T-helper 1 cell treated with Interleukin-12 subunit alpha and Interleukin-12 subunit beta and Interleukin-4 antibody, amounts not matched to agents 30 μg/mL and 1 μg/mL, for 36 hours (primary cell): ENCODE data around the gene TBC1D22B.

Experiments
- H3K27ac Mint-ChIP-seq: one replicate; pipeline ENCODE4 v1.8.0; 2021; ENCODE audit warnings: mild to moderate bottlenecking, mixed read lengths
- H3K27me3 Mint-ChIP-seq: one replicate; pipeline ENCODE4 v1.8.0; 2021; ENCODE audit warnings: low read depth, mixed read lengths
- H3K36me3 Mint-ChIP-seq: one replicate; pipeline ENCODE4 v1.8.0; 2021; ENCODE audit warnings: low read depth, mixed read lengths
- H3K4me1 Mint-ChIP-seq: one replicate; pipeline ENCODE4 v1.8.0; 2021; ENCODE audit warnings: low read depth, mixed read lengths
- H3K4me3 Mint-ChIP-seq: one replicate; pipeline ENCODE4 v1.8.0; 2021; ENCODE audit warnings: mild to moderate bottlenecking, moderate library complexity, mixed read lengths
- H3K9me3 Mint-ChIP-seq: one replicate; pipeline ENCODE4 v1.8.0; 2021; ENCODE audit warnings: mixed read lengths

Gene TBC1D22B

GRCh38 chr6:37352384-37352783, 94.8 kb downstream of the TBC1D22B start:
- H3K27ac Mint-ChIP-seq: no peak overlapping the region
- H3K36me3 Mint-ChIP-seq: peaks cover 2% of the 10 kb centered on the region
- no peak overlapping the region for H3K4me3 Mint-ChIP-seq
- H3K9me3 Mint-ChIP-seq: no peaks in the 10 kb centered on the region
- peaks cover 18% of the 10 kb centered on the region for H3K4me1 Mint-ChIP-seq
- H3K27me3 Mint-ChIP-seq: no peaks in the 10 kb centered on the region

- Mint-ChIP-seq H3K4me3 (peak within 1 kb of the TSS; percentile 95), H3K36me3 (peaks cover 2% of the 10 kb centered on the region), H3K27me3 (no peaks in the 10 kb centered on the region), H3K27ac (peak within 1 kb of the TSS; percentile 90), H3K9me3 (no peaks in the 10 kb centered on the region), H3K4me1 (peaks cover 21% of the 10 kb centered on the region)
Observed at GRCh38 chr6:37353761-37354525, 96.4 kb downstream of the TBC1D22B start, which contains the start of gene RNF8. TSS of gene RNF8 (plus strand) at chr6:37353983. CDS start at chr6:37354165, 182 bp downstream.

- Mint-ChIP-seq H3K9me3 (no peaks in the 10 kb centered on the region), H3K36me3 (peaks cover 2% of the 10 kb centered on the region), H3K27me3 (no peaks in the 10 kb centered on the region), H3K4me1 (peaks cover 26% of the 10 kb centered on the region), H3K27ac (peak overlapping the region; percentile 90), H3K4me3 (peak overlapping the region; percentile 95)
Observed at GRCh38 chr6:37354526-37355384, 97.2 kb downstream of the TBC1D22B start.

- no peaks in the 10 kb centered on the region for H3K9me3 Mint-ChIP-seq
- no peak overlapping the region for H3K4me3 Mint-ChIP-seq
- peaks cover 9% of the 10 kb centered on the region for H3K36me3 Mint-ChIP-seq
- H3K4me1 Mint-ChIP-seq: peaks cover 26% of the 10 kb centered on the region
- no peaks in the 10 kb centered on the region for H3K27me3 Mint-ChIP-seq
- no peak overlapping the region for H3K27ac Mint-ChIP-seq
Observed at GRCh38 chr6:37357288-37357687, 99.7 kb downstream of the TBC1D22B start.

GRCh38 chr6:37357860-37358259, 100.3 kb downstream of the TBC1D22B start:
- H3K36me3 Mint-ChIP-seq: peaks cover 9% of the 10 kb centered on the region
- H3K4me1 Mint-ChIP-seq: peaks cover 26% of the 10 kb centered on the region
- H3K9me3 Mint-ChIP-seq: no peaks in the 10 kb centered on the region
- no peak overlapping the region for H3K4me3 Mint-ChIP-seq
- no peak overlapping the region for H3K27ac Mint-ChIP-seq
- H3K27me3 Mint-ChIP-seq: no peaks in the 10 kb centered on the region

GRCh38 chr6:37359039-37359438, 101.5 kb downstream of the TBC1D22B start:
- H3K4me1 Mint-ChIP-seq: peaks cover 20% of the 10 kb centered on the region
- no peak overlapping the region for H3K27ac Mint-ChIP-seq
- H3K36me3 Mint-ChIP-seq: peaks cover 13% of the 10 kb centered on the region

GRCh38 chr6:37362101-37362828, 104.7 kb downstream of the TBC1D22B start:
- Mint-ChIP-seq H3K9me3 (no peaks in the 10 kb centered on the region), H3K36me3 (peaks cover 11% of the 10 kb centered on the region), H3K4me3 (no peak overlapping the region), H3K27me3 (no peaks in the 10 kb centered on the region), H3K27ac (no peak overlapping the region), H3K4me1 (peaks cover 7% of the 10 kb centered on the region)

More at GRCh38 chr6:37359039-37359438, 101.5 kb downstream of the TBC1D22B start:
- no peaks in the 10 kb centered on the region for H3K27me3 Mint-ChIP-seq
- no peak overlapping the region for H3K4me3 Mint-ChIP-seq
- H3K9me3 Mint-ChIP-seq: no peaks in the 10 kb centered on the region

GRCh38 chr6:37365791-37366190, 108.2 kb downstream of the TBC1D22B start:
- Mint-ChIP-seq H3K9me3 (no peaks in the 10 kb centered on the region), H3K4me1 (peaks cover 10% of the 10 kb centered on the region), H3K4me3 (no peak overlapping the region), H3K36me3 (peaks cover 28% of the 10 kb centered on the region), H3K27ac (no peak overlapping the region), H3K27me3 (no peaks in the 10 kb centered on the region)

- H3K27ac Mint-ChIP-seq: no peak overlapping the region
- peaks cover 10% of the 10 kb centered on the region for H3K4me1 Mint-ChIP-seq
- H3K9me3 Mint-ChIP-seq: no peaks in the 10 kb centered on the region
- H3K27me3 Mint-ChIP-seq: no peaks in the 10 kb centered on the region
- no peak overlapping the region for H3K4me3 Mint-ChIP-seq
- H3K36me3 Mint-ChIP-seq: peaks cover 24% of the 10 kb centered on the region
Observed at GRCh38 chr6:37366910-37367309, 109.3 kb downstream of the TBC1D22B start.

GRCh38 chr6:37368961-37369320, 111.4 kb downstream of the TBC1D22B start:
- H3K4me3 Mint-ChIP-seq: no peak overlapping the region
- H3K27ac Mint-ChIP-seq: no peak overlapping the region
- peaks cover 23% of the 10 kb centered on the region for H3K36me3 Mint-ChIP-seq
- H3K9me3 Mint-ChIP-seq: no peaks in the 10 kb centered on the region
- peaks cover 10% of the 10 kb centered on the region for H3K4me1 Mint-ChIP-seq
- no peaks in the 10 kb centered on the region for H3K27me3 Mint-ChIP-seq

- Mint-ChIP-seq H3K4me1 (peaks cover 10% of the 10 kb centered on the region), H3K9me3 (no peaks in the 10 kb centered on the region), H3K27me3 (no peaks in the 10 kb centered on the region), H3K4me3 (no peak overlapping the region), H3K27ac (no peak overlapping the region), H3K36me3 (peaks cover 27% of the 10 kb centered on the region)
Observed at GRCh38 chr6:37369321-37370201, 112.0 kb downstream of the TBC1D22B start.

- H3K4me3 Mint-ChIP-seq: no peak overlapping the region
- peaks cover 35% of the 10 kb centered on the region for H3K36me3 Mint-ChIP-seq
- no peaks in the 10 kb centered on the region for H3K27me3 Mint-ChIP-seq
- no peaks in the 10 kb centered on the region for H3K9me3 Mint-ChIP-seq
- H3K27ac Mint-ChIP-seq: no peak overlapping the region
- H3K4me1 Mint-ChIP-seq: peaks cover 10% of the 10 kb centered on the region
Observed at GRCh38 chr6:37371154-37372083, 113.8 kb downstream of the TBC1D22B start.

GRCh38 chr6:37372116-37372515, 114.5 kb downstream of the TBC1D22B start:
- H3K4me3 Mint-ChIP-seq: no peak overlapping the region
- no peaks in the 10 kb centered on the region for H3K27me3 Mint-ChIP-seq
- peaks cover 10% of the 10 kb centered on the region for H3K4me1 Mint-ChIP-seq
- H3K27ac Mint-ChIP-seq: no peak overlapping the region
- no peaks in the 10 kb centered on the region for H3K9me3 Mint-ChIP-seq
- peaks cover 36% of the 10 kb centered on the region for H3K36me3 Mint-ChIP-seq
